ENCODE results near the gene ATP2A1.

GRCh38 chr16:28880589-28880915, 2.3 kb downstream of the ATP2A1 start:
- TF ChIP-seq ZNF274 (IDR thresholded peaks at IDR 0.05; ENCODE audit: low read depth, low read length), result no peak
- no peak for TF ChIP-seq YY1 (IDR thresholded peaks at IDR 0.05; ENCODE audit: insufficient read depth, insufficient read length)

All from NT2/D1 (cell line).